ENCODE measurements around the gene ZNF512.
"Not testable (repeated sequence)": the region's sequence is repeated elsewhere in the genome, so short reads cannot be mapped to it uniquely, and the experiment has no call there.

Gene ZNF512

DNA sequence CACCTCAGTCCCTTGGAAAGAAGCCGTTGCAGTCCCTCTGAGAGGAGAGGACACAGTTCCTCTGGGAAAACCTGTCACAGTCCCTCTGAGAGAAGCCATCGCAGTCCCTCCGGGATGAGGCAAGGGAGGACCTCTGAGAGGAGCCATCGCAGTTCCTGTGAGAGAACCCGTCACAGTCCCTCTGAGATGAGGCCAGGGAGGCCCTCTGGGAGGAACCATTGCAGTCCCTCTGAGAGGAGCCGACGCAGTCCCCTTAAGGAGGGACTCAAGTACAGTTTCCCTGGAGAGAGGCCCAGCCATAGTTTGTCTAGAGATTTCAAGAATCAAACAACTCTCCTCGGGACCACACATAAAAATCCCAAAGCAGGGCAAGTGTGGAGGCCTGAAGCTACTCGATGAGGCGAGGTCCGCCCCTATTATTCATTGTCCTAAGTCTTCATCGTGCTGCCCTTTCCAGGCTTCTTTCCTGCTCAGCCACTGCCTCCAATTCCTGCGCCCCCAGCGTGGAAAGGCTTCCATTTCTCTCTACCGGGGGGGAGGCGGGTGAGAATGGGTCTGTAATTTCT lies 630 bp upstream of the ZNF512 start:
- DNase-seq (ENCODE audit: low read depth), result no peak

DNA sequence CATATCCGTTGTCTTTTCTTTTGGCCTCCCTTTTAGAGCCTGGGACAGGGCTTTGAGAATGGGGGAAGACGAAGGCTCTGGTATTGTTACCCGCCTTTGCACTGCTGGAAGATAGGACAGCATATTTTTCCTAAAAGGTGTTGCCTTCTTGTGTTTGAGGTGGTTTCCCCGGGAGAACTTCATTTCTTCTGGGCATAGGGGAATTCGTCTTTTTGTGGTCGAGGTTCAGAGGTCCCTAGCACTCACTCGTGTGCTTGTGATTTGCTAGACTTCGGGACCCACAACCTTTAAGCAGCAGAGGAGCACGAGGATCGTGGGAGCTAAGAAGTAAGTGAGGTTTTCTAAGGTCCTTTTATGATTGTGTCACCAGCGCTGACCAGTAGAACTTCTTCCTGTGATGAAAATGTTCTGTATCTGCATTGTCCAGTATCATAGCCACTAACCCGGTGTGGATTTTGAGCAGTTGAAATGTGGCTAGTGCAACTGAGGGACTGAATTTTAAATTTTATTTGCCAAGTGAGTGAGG lies 611 bp downstream of the ZNF512 start:
- DNase-seq (ENCODE audit: low read depth), result no peak

DNA sequence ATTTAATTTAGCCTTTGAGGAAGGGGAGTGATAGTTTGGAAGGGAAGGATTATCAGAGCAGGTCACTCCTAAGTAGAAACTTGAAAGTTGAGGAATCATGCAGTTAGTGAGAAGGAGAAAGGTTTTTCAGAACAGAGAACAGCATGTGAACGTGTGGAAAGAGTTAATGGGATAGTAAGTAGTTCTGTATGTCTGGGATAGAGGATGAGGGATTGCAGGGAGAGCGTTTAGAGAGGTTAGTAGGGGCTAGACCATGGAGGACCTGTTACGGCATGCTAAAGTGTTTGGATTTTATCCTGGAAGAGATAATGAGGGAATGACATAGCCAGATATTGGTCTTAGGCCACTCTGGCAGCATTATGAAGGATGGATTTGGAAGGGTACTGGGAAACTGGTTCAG lies 1.8 kb downstream of the ZNF512 start:
- DNase-seq (ENCODE audit: low read depth), result no peak

DNA sequence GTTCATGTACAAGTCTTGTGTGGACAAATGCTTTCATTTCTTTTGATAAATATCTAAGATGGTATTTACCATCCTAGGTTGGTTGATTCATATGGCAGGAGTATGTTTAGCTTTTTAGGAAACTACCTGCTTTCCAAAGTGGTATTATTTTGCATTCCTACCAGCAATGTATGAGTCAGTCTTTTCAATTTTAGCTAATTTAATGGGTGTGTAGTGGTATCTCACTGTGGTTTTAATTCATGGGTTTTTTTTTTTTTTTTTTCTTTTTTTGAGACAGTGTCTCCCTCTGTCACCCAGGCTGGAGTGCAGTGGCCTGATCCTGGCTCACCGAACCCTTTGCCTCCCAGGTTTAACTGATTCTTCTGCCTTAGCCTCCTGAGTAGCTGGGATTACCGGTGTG lies 4.2 kb downstream of the ZNF512 start:
- no peak for DNase-seq (ENCODE audit: low read depth)

DNA sequence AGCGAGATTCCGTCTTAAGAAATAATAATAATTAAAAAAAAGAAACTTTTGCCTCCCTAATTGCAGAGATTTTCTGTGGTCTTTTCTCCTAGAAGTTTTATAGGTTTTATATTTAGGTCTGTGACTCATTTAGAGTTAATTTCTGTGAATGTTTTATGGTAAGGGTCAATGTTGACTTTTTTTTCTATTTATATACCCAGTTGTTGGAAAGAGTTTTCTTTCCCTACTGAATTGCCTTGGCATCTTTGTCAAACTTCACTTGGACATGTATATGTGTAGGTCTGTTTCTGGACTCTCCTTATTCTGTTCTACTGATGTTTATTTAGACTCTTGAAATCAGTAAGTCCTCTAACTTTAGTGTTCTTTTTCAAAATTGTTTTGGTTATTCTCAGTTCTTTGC lies 5.5 kb downstream of the ZNF512 start:
- no peak for DNase-seq (ENCODE audit: low read depth)

DNA sequence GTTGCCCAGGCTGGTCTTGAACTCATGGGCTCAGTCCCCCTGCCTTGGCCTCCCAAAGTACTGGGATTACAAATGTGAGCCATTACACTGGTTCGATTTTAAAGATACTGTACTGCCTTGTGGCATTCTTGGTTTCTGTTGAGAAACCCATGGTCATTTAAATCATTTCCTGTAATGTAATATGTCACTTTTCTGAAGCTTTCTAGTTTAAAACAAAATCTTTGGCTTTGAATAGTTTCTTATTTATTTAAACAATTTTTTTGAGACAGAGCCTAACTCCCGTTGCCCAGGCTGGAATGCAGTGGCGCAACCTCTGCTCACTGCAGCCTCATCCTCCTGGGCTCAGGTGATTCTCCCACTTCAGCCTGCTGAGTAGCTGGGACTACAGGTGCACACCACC lies 8.9 kb downstream of the ZNF512 start:
- no peak for DNase-seq (ENCODE audit: low read depth)

DNA sequence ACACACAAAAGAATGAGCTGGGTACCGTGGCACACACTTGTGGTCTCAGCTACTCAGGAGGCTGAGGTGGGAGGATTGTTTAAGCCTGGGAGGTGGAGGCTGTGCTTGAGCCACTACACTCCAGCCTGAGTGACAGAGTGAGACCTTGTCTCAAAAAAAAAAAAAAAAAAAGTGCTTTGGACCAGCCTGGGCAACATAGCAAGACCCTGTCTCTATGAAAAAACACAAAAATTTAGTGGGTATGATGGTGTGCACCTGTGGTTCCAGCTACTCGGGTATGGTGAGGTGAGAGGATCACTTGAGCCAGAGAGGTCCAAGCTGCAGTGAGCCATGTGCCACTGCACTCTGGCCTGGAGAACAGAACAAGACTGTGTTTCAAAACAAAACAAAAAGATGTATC lies 10.4 kb downstream of the ZNF512 start:
- no peak for DNase-seq (ENCODE audit: low read depth)

DNA sequence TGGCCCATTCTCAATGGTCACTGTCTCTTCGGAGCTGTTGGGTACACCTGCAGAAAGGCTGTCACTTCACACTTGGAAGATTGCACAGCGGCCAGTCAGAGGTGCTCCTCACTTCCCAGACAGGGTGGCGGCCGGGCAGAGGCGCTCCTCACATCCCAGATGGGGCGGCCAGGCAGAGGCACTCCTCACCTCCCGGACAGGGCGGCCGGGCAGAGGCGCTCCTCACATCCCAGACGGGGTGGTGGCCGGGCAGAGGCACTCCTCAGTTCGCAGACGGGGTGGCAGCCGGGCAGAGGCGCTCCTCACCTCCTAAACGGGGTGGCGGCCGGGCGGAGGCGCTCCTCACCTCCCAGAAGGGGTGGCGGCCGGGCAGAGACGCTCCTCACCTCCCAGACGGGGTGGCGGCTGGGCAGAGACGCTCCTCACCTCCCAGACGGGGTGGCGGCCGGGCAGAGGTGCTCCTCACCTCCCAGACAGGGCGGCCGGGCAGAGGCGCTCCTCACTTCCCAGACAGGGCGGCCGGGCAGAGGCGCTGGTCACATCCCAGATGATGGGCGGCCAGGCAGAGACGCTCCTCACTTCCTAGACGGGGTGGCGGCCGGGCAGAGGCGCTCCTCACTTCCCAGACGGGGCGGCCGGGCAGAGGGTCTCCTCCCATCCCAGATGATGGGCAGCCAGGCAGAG lies 11.3 kb downstream of the ZNF512 start:
- DNase-seq (ENCODE audit: low read depth), result not testable (repeated sequence)

DNA sequence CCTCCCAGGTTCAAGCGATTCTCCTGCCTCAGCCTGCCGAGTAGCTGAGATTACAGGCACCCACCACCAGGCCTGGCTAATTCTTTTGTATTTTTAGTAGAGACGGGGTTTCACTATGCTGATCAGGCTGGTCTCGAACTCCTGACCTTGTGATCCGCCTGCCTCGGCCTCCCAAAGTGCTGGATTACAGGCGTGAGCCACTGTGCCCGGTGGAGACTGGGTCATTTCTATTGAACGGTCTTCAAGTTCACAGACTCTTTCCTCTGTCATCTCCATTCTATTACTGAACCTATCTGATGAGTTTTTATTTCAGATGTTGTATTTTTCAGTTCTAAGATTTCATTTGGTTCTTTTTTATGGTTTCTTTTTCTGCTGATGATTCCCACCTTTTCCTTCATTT lies 12.6 kb downstream of the ZNF512 start:
- DNase-seq (ENCODE audit: low read depth), result not testable (repeated sequence)

DNA sequence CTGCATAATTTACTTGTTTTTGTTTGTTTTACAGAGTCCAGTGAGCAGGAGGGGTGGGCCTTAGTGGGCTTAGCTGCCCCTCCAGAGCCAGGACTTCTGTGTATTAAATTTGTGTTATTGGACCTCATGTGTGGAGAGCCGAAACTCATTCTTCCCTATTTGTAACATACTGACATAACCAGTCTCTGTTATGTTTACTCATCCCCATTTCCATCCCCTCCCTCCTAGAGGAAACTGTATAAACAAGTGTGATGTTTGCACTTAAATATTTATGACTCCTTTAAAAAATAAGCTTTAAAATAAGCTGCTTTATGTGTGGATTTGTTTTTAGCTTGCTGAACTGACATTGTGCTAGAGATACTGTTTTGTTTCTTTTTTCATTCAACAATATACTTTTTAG lies 13.8 kb downstream of the ZNF512 start:
- no peak for DNase-seq (ENCODE audit: low read depth)

DNA sequence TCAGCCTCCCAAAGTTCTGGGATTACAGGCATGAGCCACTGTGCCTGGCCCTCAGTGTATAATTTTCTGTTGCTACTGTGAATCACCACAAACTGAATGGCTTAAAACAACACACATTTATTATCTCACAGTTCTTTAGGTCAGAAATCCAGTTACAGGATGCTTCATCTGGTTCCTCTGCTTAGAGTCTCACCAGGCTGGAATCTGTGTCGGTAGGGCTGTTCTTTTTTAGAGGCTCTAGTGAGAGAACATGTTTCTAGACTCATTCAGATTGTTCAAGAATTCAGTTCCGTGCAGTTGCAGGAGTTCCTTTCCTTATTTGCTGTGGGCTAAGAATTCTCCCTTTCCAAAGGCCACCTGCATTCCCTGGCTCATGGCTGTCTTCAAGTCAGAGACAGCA lies 23.8 kb downstream of the ZNF512 start:
- DNase-seq (ENCODE audit: low read depth), result no peak

DNA sequence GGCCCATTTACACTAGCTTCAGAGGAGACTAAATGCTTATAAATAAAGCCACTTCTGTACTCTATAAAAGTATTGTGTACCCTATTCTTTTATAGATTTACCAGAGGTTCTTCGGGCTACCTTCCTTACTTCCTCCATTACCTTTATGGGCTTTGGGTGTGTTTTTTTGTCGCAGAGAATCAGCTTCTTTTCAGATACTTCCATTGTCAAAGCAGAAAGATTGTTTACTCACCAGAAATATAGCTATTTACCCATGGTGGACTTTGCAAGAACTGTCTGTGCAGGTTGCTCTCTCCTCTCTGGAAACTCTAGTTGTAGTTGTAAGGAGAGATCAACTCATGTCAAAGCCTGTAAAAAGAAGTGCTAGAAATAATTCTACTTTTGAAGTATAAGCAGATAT lies 31.1 kb downstream of the ZNF512 start:
- no peak for DNase-seq (ENCODE audit: low read depth)

DNA sequence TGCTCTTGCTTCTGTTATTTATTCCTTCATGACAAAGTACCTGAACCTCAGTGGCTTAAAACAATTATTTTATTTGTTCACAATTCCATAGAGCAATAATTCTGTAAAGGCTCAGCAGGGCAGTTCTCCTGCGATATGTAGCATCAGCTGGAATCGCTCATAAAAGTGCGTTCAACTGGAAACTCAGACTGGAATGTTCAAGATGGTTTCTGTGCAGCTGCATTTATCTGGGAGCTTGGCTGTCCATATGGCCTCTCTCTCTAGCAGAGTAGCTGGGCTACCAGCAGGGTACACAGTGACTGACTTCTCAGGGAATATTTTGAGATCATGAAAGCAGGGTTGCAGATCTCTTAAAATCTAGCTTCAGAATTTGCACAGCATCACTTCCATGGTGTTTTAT lies 32.5 kb downstream of the ZNF512 start:
- no peak for DNase-seq (ENCODE audit: low read depth)

DNA sequence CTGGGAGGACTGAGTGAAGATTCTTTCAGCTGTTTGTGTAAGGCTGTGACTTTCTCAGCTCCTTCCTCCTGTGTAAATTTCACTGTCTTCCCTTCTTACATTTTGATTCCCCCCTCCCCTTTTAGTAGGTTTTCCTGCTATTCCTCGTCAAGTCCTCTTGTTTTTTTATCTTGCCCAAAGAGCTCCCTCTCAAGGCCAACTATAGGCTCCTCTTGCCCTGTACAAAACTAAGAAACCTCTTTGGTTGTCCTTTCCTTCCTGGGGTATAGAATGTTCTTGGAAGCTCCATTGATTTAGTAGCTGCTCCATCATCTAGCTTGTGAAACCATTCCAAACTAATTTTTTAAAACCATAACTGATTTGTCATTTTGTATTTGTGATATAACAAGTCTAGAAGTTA lies 38.7 kb downstream of the ZNF512 start:
- DNase-seq (ENCODE audit: low read depth), result no peak

DNA sequence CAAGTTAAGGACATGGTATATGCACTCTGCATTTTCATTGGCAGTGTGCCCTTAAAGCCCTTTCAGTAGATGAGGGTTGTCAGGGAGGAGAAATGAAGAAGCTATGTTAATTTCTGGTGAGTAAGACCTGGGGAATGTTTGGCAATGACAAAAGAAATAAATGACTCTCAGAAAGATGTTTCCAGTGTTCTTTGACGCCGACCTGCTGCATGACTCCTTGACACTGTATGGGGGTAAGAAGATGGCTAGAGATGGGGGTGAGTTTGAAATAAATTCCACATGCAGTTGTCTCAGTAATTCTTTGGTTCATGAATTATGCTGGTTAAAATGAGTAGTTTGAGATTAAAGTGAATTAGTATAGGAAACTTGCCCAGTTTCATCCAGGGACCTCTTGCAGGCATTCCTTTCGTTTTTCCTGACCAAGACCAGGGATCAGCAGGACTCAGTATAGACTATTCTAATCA lies 40.1 kb downstream of the ZNF512 start:
- DNase-seq (ENCODE audit: low read depth), result peak; percentile 70

DNA sequence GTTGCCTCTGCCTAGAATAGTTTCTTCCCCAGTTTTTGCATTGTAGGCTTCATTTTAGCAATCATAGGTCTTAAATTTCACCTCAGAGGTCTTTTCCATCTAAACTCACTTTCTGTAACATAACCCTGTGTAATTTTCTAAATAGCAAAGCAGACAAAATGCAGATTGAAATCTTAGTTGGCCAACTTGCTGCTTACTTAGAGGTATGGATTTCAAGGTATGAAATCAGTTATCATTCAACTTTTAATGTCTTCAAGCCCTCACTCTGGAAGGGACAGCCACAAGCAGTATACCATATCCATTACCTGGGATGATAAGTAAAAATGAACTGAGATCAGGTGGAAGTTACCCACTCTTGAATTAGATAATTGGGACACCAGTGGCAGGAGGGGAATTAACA lies 42.1 kb downstream of the ZNF512 start:
- DNase-seq (ENCODE audit: low read depth), result no peak

DNA sequence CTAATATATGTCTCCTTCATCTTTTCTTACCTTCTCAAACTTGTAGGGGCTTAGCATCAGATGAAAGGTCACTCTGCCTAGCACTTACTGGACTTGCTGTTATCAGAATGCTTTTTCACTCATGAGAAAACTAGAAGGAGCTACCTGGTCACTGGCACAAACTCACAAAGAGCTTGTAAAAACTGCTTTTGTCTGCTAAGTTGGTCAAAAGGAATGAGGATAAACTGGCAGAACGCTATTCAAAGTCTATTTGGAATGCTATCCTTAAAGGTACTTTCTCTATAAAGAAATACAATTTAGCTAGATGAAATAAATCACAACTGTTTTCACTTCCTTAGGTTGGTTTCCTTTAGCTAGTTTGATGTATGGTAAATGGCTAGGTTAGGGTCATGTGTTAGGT lies 43.5 kb downstream of the ZNF512 start:
- DNase-seq (ENCODE audit: low read depth), result not testable (repeated sequence)

DNA sequence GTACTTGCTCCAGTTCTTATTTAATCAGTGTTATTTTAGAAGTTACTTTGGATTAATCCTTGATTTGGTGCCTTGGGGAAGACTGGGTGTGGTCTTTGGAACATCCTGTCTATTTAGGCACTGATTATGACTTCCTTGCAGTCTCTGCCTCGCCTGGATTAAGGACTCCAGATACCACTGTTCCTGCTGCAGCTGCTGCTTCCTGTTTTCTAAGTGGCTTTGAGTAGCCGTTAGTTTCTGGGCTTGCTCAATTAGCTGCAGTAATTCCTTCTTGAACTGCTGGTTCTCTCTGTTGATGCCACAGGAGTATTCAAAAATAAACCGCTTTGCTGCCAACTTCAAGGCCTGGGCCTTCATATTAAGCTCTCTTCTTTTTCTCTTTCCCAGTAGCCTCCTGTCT lies 44.1 kb downstream of the ZNF512 start:
- DNase-seq (ENCODE audit: low read depth), result not testable (repeated sequence)

DNA sequence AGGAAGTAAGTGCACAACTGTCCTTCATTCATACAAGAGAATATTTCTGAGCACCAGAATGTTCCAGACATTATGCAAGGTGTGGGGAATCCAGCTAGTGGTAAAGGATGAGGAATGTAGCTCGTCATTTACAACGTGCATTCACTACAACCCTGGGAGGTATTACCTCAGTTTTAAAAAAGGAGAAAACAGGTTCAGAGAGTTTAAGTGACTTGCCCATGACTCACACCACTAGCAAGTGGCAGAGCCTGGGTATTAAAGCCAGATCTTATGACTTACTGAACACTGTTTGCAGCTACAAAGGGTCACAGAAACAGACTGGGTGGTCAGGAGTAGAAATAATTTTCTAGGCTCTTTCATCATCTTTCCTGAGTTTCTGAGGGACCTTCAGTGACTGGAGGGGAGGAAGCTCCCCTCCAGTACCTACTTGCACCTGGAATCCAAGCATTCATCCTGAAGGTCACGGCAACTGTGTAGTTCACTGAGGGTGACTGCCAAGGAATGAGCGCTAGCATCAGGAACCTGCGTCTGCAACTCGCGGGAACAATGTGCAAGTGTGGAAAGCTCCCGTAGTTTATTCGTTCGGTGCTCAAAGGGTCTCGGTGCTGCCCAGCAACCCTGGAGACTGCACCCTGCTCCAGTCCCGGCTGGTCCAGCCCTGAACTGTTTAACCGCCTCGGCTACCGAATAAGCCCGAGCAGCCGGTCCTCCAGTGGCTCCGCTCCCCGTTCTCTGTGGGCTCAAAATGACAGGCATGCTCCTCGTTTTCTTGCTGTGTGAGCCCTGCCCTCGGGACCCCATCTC lies 45.3 kb downstream of the ZNF512 start:
- peak; percentile 80 for DNase-seq (ENCODE audit: low read depth)

DNA sequence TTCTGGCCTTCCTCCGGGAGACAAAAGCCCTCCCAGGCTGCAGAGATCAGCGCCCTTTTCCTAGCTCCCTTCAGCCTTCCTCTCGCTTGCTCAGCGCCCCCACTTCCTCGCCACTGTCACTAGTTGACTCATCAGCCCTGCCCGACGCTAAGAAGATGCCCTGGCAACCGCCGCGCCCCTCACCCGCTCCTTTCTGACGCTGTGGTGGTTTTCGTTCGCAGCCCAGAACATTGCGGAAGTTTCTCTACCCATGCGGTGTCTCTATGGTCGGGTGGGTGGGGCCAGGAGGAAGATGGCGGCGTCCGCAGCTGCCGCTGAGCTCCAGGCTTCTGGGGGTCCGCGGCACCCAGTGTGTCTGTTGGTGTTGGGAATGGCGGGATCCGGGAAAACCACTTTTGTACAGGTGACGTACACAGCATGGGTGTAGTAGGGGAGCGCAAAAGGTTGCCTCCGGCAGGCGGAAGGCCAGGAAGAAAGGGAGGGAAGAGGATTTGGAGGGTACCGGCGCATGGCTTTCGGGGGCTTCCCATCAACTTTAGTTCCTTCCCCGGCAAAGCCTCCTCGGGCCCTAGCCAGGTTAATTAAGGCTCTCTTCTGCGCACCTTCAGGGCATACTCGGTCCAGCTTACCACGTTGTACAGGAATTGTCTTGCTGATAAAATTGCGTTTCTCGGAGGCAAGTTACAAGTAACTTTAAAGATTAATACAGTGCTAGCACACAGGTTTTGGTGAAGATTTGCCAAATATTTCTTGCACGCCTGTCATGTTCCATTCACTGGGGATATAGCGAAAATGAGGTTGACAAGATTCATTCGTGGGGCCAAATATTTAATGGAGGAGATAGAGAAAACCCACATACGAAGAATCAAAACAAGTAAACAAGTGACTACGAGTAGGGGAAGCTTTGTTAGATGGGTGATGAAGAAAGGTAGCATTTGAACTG lies 46.2 kb downstream of the ZNF512 start, which contains the start of the genes CCDC121 and GPN1:
Gene CCDC121 (minus strand): TSS at position 246 of the 943 bp plus-strand sequence. CDS start 1,213 bp downstream, outside the sequence.
Gene GPN1 (plus strand): TSS at position 284 of the 943 bp plus-strand sequence. CDS start 9 bp downstream, at position 293.
- peak; percentile 75 for DNase-seq (ENCODE audit: low read depth)

DNA sequence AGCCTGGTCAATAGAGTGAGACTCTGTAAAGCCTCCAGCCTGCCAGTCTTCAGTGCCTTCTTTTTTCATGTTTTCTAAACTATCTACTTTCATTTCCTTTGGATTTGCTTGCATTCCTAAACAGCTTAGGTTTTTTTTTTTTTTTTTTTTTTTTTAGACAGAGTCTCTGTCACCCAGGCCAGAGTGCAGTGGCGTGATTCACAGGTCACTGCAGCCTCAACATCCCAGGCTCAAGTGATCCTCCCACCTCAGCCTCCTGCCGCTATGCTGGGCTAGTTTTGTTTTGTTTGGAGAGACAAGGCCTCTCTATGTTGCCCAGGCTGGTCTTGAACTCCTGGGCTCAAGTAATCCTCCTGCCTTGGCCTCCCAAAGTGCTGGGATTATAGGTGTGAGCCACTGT lies 47.4 kb downstream of the ZNF512 start:
- DNase-seq (ENCODE audit: low read depth), result not testable (repeated sequence)

DNA sequence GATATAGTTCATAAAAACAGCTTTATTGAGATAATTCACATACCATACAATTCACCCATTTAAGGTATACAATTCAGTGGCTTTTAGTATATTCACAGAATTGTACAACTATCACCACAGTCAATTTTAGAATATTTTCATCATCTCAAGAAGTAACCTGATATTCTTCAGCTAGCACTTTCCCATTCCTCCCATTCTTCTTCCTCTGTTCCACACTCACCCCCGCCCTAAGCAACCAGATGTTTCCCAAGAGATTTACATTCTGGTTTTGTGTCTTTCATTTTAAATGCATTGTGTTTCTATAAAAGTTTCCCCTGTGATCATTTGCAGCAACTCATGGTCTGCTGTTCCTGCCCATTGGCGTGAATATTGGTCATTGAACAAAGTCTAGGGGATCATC lies 51.4 kb downstream of the ZNF512 start:
- DNase-seq (ENCODE audit: low read depth), result no peak

Measured in HS-5 (cell line).